Memory B cell (primary cell): ENCODE data around the gene GPRC5D.
A peak's percentile ranks its signal among the peaks of the same experiment; 100 is the strongest.

Experiments
- ATAC-seq: fragments of 150-1000 bp; cut with Tn5 transposase; 2 replicates; pipeline ENCODE4 v1.10.0; 2021; ENCODE audit warnings: low read depth, mild to moderate bottlenecking, moderate library complexity
- DNase-seq, 2 donors: peaks; one replicate each; pipeline ENCODE4 v3.0.0; 2022; ENCODE audit warnings: low spot score in 2 of 2
- H3K27ac Mint-ChIP-seq: one replicate; pipeline ENCODE4 v1.8.0; 2022; ENCODE audit warnings: mild to moderate bottlenecking, moderate library complexity, mixed read lengths
- H3K27me3 Mint-ChIP-seq: one replicate; pipeline ENCODE4 v1.8.0; 2022; ENCODE audit warnings: mixed read lengths
- H3K36me3 Mint-ChIP-seq: one replicate; pipeline ENCODE4 v1.8.0; 2022; ENCODE audit warnings: mild to moderate bottlenecking, mixed read lengths
- H3K4me1 Mint-ChIP-seq: one replicate; pipeline ENCODE4 v1.8.0; 2022; ENCODE audit warnings: mixed read lengths
- H3K4me3 Mint-ChIP-seq: one replicate; pipeline ENCODE4 v1.8.0; 2022; ENCODE audit warnings: mild to moderate bottlenecking, moderate library complexity, mixed read lengths
- H3K9me3 Mint-ChIP-seq: one replicate; pipeline ENCODE4 v1.8.0; 2022; ENCODE audit warnings: mixed read lengths

The GPRC5D gene

GRCh38 chr12:12900786-12901157 is 51.2 kb downstream of the GPRC5D start:
- Mint-ChIP-seq H3K4me1 (peaks cover 4% of the 10 kb centered on the region), H3K9me3 (no peaks in the 10 kb centered on the region)

DNA sequence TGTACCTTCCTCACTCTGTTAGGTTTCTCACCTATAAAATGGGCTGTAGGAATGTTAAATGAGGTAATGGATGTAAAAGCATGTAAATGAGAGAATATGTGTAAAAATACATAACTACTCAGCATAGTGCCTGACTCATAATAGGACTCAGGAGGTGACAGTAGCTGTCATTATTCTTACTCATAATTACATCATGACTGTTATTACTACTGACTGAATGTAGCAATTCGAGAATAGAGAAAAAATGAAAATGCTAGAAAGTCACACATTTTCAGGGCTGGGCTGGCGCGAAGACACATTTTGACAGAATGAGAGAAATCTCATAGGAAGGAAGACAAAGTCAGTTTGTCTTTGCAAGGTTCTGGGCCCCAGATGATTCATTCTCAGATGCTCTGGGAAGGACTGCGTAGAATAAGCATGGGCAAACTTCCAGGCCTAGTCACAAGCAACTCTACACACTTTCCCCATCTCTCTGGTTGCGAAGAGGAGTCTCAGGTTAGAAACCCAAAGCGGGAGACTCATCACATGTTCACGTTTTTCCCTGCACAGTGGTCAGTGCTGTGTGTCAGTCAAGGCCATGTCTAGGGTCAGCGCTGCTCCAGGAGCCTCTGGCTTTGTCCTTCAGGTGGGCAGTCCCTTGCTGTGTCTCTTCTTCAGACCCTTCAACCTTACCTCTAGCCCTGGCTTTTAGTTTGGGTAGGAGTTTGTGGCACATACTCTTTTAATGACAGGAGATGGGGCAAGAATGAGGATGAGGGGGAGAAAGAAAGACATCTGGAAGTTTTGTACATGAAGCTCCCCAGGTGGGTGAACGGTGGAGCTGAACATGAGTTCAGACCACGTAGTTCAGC is 52.2 kb downstream of the GPRC5D start:
- ATAC-seq (no peak), DNase-seq (no peak)
- Mint-ChIP-seq H3K27me3 (peaks cover 18% of the 10 kb centered on the region), H3K27ac (no peak overlapping the region), H3K4me1 (peaks cover 4% of the 10 kb centered on the region), H3K36me3 (no peaks in the 10 kb centered on the region), H3K9me3 (no peaks in the 10 kb centered on the region), H3K4me3 (no peak overlapping the region)

More at GRCh38 chr12:12900786-12901157, 51.2 kb downstream of the GPRC5D start:
- H3K27me3 Mint-ChIP-seq, result peaks cover 18% of the 10 kb centered on the region
- DNase-seq (no peak), ATAC-seq (no peak)
- H3K36me3 Mint-ChIP-seq, result no peaks in the 10 kb centered on the region
- H3K27ac Mint-ChIP-seq, result no peak overlapping the region
- no peak overlapping the region for H3K4me3 Mint-ChIP-seq

GRCh38 chr12:12898911-12899511 is 53.0 kb downstream of the GPRC5D start:
- H3K27ac Mint-ChIP-seq, result no peak overlapping the region
- no peak for DNase-seq

GRCh38 chr12:12898136-12898717 is 53.7 kb downstream of the GPRC5D start:
- no peaks in the 10 kb centered on the region for H3K36me3 Mint-ChIP-seq
- H3K4me1 Mint-ChIP-seq, result no peaks in the 10 kb centered on the region
- H3K27ac Mint-ChIP-seq, result no peak overlapping the region
- no peak for ATAC-seq
- H3K27me3 Mint-ChIP-seq, result peaks cover 15% of the 10 kb centered on the region
- H3K9me3 Mint-ChIP-seq, result no peaks in the 10 kb centered on the region
- no peak for DNase-seq
- no peak overlapping the region for H3K4me3 Mint-ChIP-seq

More at GRCh38 chr12:12898911-12899511, 53.0 kb downstream of the GPRC5D start:
- H3K27me3 Mint-ChIP-seq, result peaks cover 15% of the 10 kb centered on the region
- ATAC-seq, result no peak
- H3K4me1 Mint-ChIP-seq, result peaks cover 3% of the 10 kb centered on the region
- no peaks in the 10 kb centered on the region for H3K36me3 Mint-ChIP-seq
- no peak overlapping the region for H3K4me3 Mint-ChIP-seq
- H3K9me3 Mint-ChIP-seq, result no peaks in the 10 kb centered on the region

DNA sequence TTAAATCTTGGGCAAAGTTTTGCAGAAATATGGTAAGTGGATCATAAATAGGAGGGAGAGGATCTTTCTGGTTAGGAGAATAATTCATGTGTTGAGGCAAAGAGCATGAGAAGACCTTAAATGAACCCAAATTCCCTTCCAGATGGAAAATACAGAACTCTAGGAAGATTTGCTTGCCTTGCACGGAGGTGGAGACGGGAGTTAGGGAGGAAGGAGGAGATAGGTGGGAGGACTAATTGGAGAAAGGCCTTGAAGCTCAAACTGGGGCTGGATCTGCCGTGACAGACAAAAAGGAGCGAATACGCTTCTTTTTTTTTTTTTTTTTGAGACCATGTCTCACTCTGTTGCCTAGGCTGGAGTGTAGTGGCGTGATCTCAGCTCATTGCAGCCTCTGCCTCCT is 54.7 kb downstream of the GPRC5D start:
- no peaks in the 10 kb centered on the region for H3K9me3 Mint-ChIP-seq

GRCh38 chr12:12896260-12896659 is 55.7 kb downstream of the GPRC5D start:
- Mint-ChIP-seq H3K4me3 (no peak overlapping the region), H3K27ac (no peak overlapping the region), H3K27me3 (peaks cover 18% of the 10 kb centered on the region), H3K4me1 (peaks cover 2% of the 10 kb centered on the region), H3K9me3 (no peaks in the 10 kb centered on the region), H3K36me3 (no peaks in the 10 kb centered on the region)
- ATAC-seq, result no peak
- no peak for DNase-seq

More for the DNA sequence above, 54.7 kb downstream of the GPRC5D start:
- Mint-ChIP-seq H3K36me3 (no peaks in the 10 kb centered on the region), H3K4me3 (no peak overlapping the region), H3K27me3 (peaks cover 18% of the 10 kb centered on the region), H3K4me1 (no peaks in the 10 kb centered on the region), H3K27ac (no peak overlapping the region)
- ATAC-seq (no peak), DNase-seq (no peak)

- Mint-ChIP-seq H3K36me3 (no peaks in the 10 kb centered on the region), H3K4me3 (no peak overlapping the region), H3K27me3 (peaks cover 25% of the 10 kb centered on the region), H3K9me3 (no peaks in the 10 kb centered on the region), H3K4me1 (peaks cover 5% of the 10 kb centered on the region), H3K27ac (no peak overlapping the region)
- ATAC-seq (no peak), DNase-seq (no peak)
Observed at GRCh38 chr12:12893438-12893837, 58.5 kb downstream of the GPRC5D start.

DNA sequence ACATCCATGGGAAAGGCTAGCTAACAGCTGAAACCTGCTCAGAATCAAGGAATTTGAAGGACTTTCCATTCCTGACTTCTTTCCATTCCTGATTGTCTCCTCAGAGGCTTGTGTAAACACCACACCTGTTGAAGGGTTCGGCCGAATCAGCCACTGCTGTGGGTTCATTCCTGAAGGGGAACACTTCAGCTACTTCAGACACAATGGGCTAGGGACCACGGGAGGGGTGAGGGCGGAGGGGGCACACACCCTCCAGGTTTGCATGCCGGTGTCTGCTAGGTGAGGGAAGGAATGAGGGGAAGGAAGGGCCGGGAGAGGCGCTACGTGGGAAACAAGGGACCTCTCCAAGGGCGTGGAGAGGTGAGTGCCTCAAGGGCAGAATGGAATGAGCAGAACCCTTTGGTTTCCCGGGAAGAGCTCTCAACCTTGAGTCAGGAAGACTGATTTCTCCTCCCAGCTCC is 59.3 kb downstream of the GPRC5D start:
- H3K4me1 Mint-ChIP-seq, result peaks cover 5% of the 10 kb centered on the region
- peaks cover 23% of the 10 kb centered on the region for H3K27me3 Mint-ChIP-seq
- H3K4me3 Mint-ChIP-seq, result no peak overlapping the region
- H3K36me3 Mint-ChIP-seq, result no peaks in the 10 kb centered on the region
- no peak for DNase-seq
- H3K9me3 Mint-ChIP-seq, result no peaks in the 10 kb centered on the region
- no peak for ATAC-seq
- H3K27ac Mint-ChIP-seq, result no peak overlapping the region

DNA sequence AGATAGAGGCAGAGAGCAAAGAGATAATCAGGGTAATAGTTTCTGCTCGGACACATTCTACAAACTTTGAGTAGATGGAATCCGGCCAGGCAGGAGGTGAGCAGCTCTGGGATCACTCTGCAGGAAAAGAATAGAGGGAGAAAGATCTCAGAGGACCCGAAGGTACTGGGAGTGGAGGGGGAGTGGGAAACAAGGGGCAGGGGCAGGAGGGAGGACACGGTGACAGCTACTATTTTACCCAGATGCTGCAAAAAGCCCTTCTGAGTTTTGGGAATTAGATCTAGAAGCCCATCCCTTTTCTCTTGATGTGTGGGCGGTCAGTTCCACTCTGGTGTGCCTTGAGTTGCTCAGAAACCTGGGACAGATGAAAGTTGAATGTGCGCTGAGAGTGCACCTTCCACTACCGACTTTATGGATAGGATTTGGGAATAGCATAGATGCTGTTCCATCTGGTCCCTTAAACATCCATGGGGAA is 60.1 kb downstream of the GPRC5D start:
- no peak for ATAC-seq
- H3K36me3 Mint-ChIP-seq, result no peaks in the 10 kb centered on the region
- no peak overlapping the region for H3K4me3 Mint-ChIP-seq
- H3K4me1 Mint-ChIP-seq, result peaks cover 5% of the 10 kb centered on the region
- H3K27ac Mint-ChIP-seq, result no peak overlapping the region
- H3K27me3 Mint-ChIP-seq, result peaks cover 20% of the 10 kb centered on the region
- no peak for DNase-seq
- no peaks in the 10 kb centered on the region for H3K9me3 Mint-ChIP-seq

GRCh38 chr12:12891080-12891880 is 60.7 kb downstream of the GPRC5D start, which contains the start of gene GPRC5A:
Gene GPRC5A, plus strand, starts transcription at chr12:12891562. Its CDS starts 16,688 bp downstream, at chr12:12908250.
- DNase-seq, result peak in 1 of 2 donors; percentile 18
- peaks cover 5% of the 10 kb centered on the region for H3K4me1 Mint-ChIP-seq
- ATAC-seq, result peak; percentile 43
- H3K36me3 Mint-ChIP-seq, result no peaks in the 10 kb centered on the region
- H3K27me3 Mint-ChIP-seq, result peaks cover 22% of the 10 kb centered on the region
- no peak within 1 kb of the TSS for H3K27ac Mint-ChIP-seq
- H3K4me3 Mint-ChIP-seq, result peak within 1 kb of the TSS; percentile 83
- H3K9me3 Mint-ChIP-seq, result no peaks in the 10 kb centered on the region
